CD4-positive, alpha-beta T cell treated with Interleukin-15 for 4 hours (primary cell): ENCODE measurements around the gene SLC6A2.
"Not testable (repeated sequence)": the region's sequence is repeated elsewhere in the genome, so short reads cannot be mapped to it uniquely, and the experiment has no call there.

ENCODE experiments used
- DNase-seq: peaks from one replicate; pipeline ENCODE4 v3.0.0-alpha.2; 2020; ENCODE audit warnings: low spot score

Gene SLC6A2

GRCh38 chr16:55655897-55656681 lies at the start of gene SLC6A2:
Gene SLC6A2, plus strand, starts transcription at chr16:55655988. Its CDS starts 707 bp downstream, at chr16:55656695.
- no peak for DNase-seq

- DNase-seq = no peak
Measured at GRCh38 chr16:55613613-55614335, 42.0 kb upstream of the SLC6A2 start.

GRCh38 chr16:55615071-55615470 lies 40.7 kb upstream of the SLC6A2 start:
- no peak for DNase-seq

GRCh38 chr16:55615670-55616069 lies 40.1 kb upstream of the SLC6A2 start:
- not testable (repeated sequence) for DNase-seq

GRCh38 chr16:55621771-55622170 lies 34.0 kb upstream of the SLC6A2 start:
- DNase-seq = no peak

- DNase-seq = no peak
Measured at GRCh38 chr16:55622272-55622671, 33.5 kb upstream of the SLC6A2 start.

GRCh38 chr16:55622930-55623561 lies 32.7 kb upstream of the SLC6A2 start:
- no peak for DNase-seq

GRCh38 chr16:55623640-55624039 lies 32.1 kb upstream of the SLC6A2 start:
- no peak for DNase-seq

GRCh38 chr16:55624696-55625095 lies 31.1 kb upstream of the SLC6A2 start:
- no peak for DNase-seq

GRCh38 chr16:55625843-55626242 lies 29.9 kb upstream of the SLC6A2 start:
- no peak for DNase-seq

- DNase-seq = no peak
Measured at GRCh38 chr16:55628306-55628968, 27.4 kb upstream of the SLC6A2 start.

- no peak for DNase-seq
Measured at GRCh38 chr16:55630774-55631173, 25.0 kb upstream of the SLC6A2 start.

GRCh38 chr16:55632259-55632658 lies 23.5 kb upstream of the SLC6A2 start:
- DNase-seq = no peak

- no peak for DNase-seq
Measured at GRCh38 chr16:55634193-55634592, 21.6 kb upstream of the SLC6A2 start.

- no peak for DNase-seq
Measured at GRCh38 chr16:55638256-55638655, 17.5 kb upstream of the SLC6A2 start.

- DNase-seq = no peak
Measured at GRCh38 chr16:55640701-55641327, 15.0 kb upstream of the SLC6A2 start.

- DNase-seq = no peak
Measured at GRCh38 chr16:55641430-55642056, 14.2 kb upstream of the SLC6A2 start.

- no peak for DNase-seq
Measured at GRCh38 chr16:55642611-55643010, 13.2 kb upstream of the SLC6A2 start.

- no peak for DNase-seq
Measured at GRCh38 chr16:55643161-55643970, 12.4 kb upstream of the SLC6A2 start.

- DNase-seq = no peak
Measured at GRCh38 chr16:55645986-55646385, 9.8 kb upstream of the SLC6A2 start.

GRCh38 chr16:55647343-55647742 lies 8.4 kb upstream of the SLC6A2 start:
- no peak for DNase-seq
